Measurements from ENCODE around the gene DMAC2L.
"Not testable (repeated sequence)": the region's sequence is repeated elsewhere in the genome, so short reads cannot be mapped to it uniquely, and the experiment has no call there.

DMAC2L gene

DNA sequence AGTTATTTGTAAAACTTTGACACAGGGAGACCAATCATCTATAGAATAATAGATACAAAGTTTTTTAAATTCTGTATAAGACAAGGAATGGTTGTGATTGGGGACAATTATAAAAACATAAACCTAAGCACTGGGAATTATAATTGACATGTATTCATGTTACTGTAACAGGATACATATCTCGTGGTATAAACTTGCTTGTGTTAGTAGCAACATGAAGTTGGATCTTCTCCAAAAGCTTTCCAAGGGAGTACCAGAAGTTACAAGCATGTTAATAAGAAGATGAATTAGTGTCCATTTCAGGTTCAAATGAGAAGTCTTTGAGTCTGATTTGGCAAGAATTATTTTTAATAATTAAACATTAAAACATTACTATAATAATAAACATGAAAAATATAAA, 42.4 kb downstream of the DMAC2L start:
- DNase-seq (ENCODE audit: low read depth in 3 of 3) = no peak

DNA sequence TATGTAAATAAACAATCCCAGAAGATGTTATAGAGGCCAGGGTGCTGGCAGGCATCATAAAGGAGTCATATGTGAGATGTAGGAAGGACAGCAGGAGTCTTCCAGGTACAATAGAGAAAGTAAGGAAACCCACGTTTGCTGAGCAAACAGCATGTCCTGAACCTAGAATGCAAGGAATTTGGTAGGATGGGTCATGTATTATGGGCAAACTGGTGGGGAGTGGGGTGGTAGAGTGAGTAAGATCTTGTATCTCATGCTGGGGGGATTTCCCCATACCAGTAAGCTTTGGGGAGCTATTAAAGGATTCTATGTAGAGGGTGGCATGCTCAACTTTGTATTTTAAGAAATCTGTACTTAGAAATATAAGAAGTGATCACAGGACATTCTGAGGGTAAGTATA, 43.6 kb downstream of the DMAC2L start:
- DNase-seq (ENCODE audit: low read depth in 3 of 3) = no peak

DNA sequence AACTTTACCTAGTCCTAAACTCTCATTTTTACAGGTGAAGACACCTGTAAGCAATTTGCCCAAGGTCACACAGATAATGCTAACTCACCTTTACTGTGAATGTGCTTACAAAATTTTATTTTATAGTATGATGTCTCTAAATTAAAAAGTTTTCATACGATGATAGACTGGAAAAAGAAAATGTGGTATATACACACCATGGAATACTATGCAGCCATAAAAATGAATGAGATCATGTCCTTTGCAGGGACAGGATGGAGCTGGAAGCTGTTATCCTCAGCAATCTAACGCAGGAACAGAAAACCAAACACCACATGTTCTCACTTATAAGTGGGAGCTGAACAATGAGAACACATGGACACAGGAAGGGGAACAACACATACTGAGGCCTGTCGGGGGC, 44.2 kb downstream of the DMAC2L start:
- not testable (repeated sequence) for DNase-seq (ENCODE audit: low read depth in 3 of 3)

DNA sequence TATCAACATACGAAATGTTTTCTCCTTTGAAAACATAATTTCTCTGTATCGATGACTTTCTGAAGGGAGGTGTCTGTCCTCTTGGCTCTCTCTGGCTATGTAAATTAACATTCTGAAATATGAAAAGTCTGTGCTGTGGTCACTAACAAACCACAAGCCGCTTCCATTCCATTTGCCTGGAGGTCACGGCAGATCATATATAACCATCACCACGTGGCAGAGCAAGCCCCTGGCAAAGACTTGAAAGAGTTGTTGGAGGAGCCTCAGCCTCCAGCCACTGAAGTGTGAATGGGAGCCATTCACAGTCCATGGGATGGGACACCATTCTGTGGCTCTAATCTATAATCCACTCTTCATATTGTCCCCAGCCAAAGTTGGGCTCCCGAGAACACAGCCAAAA, 45.0 kb downstream of the DMAC2L start:
- DNase-seq (ENCODE audit: low read depth in 3 of 3) = no peak

DNA sequence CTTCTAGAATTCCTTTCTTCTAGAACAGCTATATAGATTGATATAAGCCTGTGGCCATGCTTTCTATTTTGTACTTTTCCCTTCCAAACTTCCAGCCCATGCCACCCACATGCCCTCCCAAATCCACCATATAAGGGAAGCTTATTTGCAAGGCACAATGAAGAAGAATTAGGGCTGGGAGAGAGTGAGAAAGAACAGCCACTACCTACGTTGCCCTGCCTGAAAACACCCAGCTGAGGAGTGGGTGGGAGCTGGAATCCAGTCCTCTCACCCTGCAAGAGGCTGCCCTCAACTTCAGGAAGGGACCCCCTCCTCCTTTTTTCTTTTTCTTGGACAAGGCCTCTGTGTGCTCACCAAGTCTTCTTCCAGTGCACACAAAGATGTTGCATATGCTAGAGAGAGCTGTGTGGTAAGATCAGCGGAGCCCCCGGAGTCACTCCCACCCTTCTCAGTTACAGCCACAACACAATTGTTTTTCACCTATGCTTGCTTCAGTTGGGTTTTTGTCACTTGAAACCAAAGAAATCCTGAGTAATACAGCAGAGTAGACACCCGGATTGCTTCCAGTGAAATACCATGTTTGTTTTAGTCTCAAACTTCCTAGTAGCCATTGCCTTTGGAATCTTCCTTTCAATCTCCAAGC, 45.8 kb downstream of the DMAC2L start:
- no peak for DNase-seq (ENCODE audit: low read depth in 3 of 3)

DNA sequence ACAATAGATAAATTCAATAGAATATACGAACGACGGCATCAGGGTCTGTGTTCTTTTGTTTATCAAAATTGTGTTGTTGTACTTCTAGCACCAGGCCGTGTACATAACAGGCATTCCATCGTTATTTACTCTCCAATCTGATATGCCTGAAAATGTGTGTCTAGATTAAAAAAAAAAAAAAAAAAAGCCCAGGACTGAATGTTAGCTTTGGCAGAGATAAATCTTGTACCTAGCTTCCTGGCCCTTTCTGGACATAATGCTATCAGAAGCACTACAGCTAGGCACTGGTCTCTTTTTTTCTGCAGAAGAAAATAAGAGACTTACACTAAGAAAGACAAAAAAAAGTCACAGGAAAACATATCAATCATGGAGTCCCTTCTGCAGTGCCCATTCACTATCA, 47.5 kb downstream of the DMAC2L start:
- no peak for DNase-seq (ENCODE audit: low read depth in 3 of 3)

DNA sequence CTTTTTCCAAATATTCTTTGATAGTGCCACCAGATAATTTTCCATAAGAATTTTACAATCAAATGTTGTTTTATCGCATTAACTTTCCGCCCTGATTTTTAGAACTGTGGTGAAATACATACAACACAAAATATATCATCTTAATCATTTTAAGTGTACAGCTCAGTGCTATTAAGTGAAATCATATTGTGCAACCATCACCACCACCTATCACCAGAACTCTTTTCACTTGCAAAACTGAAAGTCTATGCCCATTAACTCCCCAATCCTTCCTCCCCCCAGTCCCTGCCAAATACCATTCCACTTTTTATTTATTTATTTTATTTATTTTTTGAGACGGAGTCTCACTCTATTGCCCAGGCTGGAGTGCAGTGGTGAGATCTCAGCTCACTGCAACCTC, 48.0 kb downstream of the DMAC2L start:
- DNase-seq (ENCODE audit: low read depth in 3 of 3) = no peak

DNA sequence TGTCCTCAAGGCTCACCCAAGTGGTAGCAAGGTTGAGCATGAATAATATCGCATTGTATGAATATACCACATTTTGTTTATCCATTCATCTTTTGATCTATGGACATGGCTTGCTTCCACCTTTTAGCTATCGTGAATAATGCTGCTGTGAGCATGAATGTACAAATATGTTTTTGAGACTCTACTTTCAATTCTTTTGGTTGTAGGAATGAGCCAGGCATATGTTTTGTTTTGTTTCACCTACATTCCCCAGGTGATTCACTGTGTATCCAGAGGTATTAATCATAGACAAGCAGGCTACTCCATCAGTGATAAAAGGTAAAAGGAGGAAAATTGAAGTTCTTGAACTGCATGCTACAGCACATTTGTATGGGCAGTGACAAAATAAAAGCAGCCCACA, 48.7 kb downstream of the DMAC2L start:
- no peak for DNase-seq (ENCODE audit: low read depth in 3 of 3)

DNA sequence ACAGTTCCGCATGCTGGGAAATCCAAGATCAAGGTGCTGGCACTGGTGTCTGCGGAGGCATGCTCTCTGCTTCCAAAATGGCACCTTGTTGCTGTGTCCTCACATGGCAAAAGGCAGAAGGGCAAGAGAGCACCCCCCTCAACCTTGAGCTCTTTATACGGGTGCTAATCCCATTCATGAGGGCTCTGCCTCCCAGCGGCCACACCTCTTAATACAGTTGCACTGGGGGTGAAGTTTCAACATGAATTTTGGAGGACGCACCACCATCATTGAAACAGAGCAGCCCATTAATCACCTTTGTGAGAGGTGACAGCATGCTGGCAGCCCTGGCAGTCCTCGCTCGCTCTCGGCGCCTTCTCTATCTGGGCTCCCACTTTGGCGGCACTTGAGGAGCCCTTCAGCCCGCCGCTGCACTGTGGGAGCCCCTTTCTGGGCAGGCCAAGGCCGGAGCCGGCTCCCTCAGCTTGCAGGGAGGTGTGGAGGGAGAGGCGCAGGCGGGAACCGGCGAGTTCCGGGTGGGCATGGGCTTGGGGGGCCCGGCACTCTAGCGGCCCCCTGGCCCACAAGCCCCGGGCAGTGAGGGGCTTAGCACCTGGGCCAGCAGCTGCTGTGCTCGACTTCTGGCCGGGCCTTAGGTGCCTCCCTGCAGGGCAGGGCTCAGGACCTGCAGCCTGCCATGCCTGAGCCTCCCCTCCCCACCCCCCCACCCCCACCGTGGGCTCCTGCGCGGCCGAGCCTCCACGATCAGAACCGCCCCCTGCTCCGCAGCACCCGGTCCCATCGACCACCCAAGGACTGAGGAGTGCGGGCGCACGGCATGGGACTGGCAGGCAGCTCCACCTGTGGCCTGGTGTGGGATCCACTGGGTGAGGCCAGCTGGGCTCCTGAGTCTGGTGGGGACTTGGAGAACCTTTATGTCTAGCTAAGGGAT, 49.6 kb downstream of the DMAC2L start:
- DNase-seq (ENCODE audit: low read depth in 3 of 3) = not testable (repeated sequence)

DNA sequence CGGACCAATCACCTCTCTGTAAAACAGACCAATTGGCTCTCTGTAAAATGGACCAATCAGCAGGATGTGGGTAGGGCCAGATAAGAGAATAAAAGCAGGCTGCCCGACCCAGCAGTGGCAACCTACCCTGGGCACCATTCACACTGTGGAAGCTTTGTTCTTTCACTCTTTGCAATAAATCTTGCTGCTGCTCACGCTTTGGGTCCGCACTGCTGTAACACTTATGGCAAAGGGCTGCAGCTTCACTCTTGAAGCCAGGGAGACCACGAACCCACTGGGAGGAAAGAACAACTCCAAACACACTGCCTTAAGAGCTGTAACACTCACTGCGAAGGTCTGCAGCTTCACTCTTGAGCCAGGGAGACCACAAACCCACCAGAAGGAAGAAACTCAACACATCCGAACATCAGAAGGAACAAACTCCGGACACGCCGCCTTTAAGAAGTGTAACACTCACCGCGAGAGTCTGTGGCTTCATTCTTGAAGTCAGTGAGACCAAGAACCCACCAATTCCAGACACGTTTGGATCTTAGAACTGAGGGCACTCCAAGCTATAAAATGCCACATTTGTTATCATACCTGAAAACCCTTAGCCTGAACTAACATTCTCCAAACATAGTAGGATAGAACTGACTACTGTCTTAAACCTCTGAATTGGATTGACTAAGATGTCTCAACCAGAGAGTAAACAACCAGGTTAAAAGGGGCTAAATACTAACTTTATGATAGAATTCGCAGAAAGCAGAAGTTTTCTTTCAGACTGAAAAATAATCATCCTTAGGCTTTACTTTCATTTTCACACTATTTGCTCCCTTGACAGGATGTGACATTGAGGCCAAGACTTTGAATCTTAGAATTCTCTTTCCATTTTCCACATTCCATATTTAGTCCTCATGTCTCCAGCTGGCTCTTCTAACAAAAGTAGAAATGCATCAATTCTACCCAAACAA, 50.9 kb downstream of the DMAC2L start:
- peak in 1 of 3 donors; percentile 21 for DNase-seq (ENCODE audit: low read depth in 3 of 3)

DNA sequence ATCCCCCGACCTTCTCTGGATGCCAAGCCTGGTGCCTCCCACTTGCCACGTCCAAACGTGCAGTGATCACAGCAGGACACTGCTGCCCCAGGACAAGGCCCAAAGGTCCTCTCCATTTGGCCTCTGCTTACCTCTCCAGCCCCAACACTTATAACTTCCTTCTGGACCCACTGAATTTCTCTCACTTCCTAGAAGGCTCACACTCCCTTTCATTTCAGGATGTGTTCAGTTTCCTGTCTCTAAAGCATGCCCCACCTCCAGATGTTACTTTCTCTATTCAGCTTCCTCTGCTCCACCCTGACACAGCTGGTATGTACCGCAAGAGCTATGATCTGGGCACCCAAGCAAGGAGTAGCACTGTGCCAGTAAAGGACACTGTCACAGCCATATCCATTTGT, 51.6 kb downstream of the DMAC2L start:
- peak in 2 of 3 donors; percentile 8 to 33 for DNase-seq (ENCODE audit: low read depth in 3 of 3)

DNA sequence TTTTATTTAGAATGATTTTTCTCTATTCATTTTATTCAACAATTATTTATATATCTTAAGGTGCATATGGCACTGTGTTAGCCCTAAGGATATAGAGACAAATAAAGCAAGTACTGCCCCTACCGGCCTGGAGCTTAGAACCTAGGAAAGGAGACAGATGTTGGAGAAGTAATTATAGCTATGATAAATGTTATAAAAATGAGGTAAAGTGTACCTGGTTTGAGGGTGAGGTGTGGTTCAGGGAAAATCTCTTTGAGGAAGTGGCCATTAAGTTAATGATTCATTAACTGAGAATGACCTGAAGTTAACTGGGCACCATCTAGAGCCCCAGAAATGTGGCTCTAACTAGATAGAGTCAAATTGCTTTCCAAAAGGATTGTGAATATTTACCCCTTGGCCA, 52.7 kb downstream of the DMAC2L start:
- no peak for DNase-seq (ENCODE audit: low read depth in 3 of 3)

DNA sequence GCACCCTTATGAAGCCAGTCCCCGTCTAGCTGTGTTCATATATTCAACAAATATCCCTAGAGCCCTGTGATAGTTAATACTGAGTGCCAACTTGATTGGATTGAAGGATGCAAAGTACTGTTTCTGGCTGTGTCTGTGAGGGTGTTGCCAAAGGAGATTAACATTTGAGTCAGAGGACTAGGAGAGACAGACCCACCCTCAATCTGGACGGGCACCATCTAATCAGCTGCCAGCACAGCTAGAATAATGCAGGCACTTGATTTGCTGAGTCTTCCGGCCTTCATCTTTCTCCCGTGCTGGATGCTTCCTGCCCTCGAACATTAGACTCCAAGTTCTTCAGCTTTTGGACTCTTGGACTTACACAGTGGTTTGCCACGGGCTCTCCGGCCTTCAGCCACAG, 53.4 kb downstream of the DMAC2L start:
- not testable (repeated sequence) for DNase-seq (ENCODE audit: low read depth in 3 of 3)

DNA sequence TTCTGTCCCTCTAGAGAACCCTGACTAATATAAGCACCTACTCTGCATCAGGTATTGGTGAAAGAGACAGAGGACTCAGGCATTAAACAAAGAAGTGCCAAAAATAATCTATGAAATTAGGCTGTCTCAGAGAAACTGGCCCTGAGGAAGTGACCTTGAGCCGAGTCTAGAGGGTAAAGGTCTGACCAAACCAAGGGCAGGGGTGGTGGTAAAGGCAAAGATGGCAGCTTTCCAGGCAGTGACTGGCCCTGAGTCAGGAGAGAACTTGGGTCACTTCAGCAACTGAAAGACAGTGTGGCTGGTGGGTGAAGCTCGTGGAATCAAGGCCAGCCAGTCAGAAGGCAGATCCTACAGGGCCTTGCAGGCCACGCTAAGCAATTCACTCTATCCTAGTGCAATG, 54.0 kb downstream of the DMAC2L start:
- no peak for DNase-seq (ENCODE audit: low read depth in 3 of 3)

DNA sequence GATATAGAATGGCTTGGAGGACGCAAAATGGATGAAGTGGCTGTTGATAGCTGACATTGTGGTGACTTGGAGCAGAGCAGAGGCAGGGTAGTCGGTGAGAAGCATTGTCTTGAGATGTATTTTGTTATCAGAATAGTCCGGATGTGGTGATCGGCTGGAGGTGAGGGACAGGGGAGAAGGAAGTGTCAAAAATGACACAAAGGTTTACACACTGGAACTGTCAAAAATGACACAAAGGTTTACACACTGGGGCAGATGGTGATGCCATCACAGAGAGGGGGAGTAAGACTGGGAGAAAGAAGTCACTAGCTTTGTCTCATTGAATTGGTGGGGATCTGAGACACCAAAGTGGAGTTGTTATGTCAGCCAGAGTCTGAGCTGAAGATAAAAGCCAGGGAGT, 54.5 kb downstream of the DMAC2L start:
- DNase-seq (ENCODE audit: low read depth in 3 of 3) = no peak

DNA sequence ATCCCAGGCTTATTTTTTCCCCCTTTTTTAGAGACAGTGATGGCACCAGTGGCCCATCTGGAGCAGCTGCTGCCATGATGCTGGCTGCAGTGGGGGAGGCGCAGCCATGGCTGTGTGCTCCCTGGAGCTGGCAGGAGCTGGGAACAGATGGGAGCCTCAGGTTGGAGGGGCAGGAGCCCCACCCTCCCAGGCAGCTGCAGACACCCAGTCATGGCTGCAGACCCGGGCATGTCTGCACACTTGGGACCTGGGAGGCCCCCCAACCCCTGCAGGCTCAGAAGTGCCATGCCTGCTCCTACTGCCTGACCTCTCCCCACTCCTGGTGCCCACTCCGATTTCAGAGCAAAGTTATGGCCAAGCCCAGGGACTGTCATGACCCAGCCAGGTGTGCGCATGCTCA, 59.4 kb downstream of the DMAC2L start:
- no peak for DNase-seq (ENCODE audit: low read depth in 3 of 3)

DNA sequence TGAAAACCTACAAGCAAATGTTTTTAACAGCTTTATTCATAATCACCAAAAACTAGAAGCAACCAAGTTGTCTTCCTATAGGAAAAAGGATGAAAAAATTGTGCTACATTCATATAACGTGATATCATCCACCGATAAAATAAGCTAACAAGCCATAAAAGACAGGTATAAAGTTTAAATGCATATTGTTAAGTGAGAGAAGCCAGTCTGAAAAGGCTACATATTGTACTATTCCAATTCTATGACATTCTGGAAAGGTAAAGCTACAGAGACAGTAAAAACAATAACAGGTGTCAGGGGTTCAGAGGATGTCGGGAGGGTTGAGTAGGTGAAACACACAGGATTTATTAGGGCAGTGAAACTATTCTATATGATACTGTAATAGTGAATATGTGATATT, 61.8 kb downstream of the DMAC2L start:
- no peak for DNase-seq (ENCODE audit: low read depth in 3 of 3)

DNA sequence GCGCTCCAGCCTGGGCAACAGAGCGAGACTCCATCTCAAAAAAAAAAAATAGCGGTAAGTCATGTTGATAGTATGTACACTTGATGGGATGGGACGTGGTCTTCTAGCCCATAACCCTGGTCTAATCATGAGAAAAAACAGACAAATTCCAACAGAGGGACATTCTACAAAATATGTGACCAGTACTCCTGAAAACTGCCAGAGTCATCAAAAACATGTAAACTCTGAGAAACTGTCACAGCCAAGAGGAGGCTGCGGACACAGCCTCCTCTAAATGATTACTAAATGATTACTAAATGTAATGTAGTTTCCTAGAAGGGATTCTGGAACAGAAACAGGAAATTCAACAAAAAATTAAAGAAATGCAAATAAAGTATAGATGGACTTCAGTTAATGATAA, 63.6 kb downstream of the DMAC2L start:
- DNase-seq (ENCODE audit: low read depth in 3 of 3) = no peak
